HG02642 (cell line): ENCODE results near the gene MLX.
A peak's percentile ranks its signal among the peaks of the same experiment; 100 is the strongest.
"Not testable (repeated sequence)": the region's sequence is repeated elsewhere in the genome, so short reads cannot be mapped to it uniquely, and the experiment has no call there.

Source experiments
- ATAC-seq: cut with Tn5 transposase; IDR thresholded peaks from one replicate; pipeline ENCODE4 v1.9.1; 2021; ENCODE audit warnings: mild to moderate bottlenecking; ENCODE audit not compliant: unreplicated experiment, poor library complexity

MLX gene

GRCh38 chr17:42613699-42614295 is 46.9 kb downstream of the MLX start:
- ATAC-seq = no peak

- peak; percentile 22 for ATAC-seq
Measured at GRCh38 chr17:42617956-42618431, 51.1 kb downstream of the MLX start.

- peak; percentile 78 for ATAC-seq
Measured at GRCh38 chr17:42618442-42619150, 51.7 kb downstream of the MLX start.

GRCh38 chr17:42621987-42622386 is 55.1 kb downstream of the MLX start:
- not testable (repeated sequence) for ATAC-seq
